ENCODE results near the gene NECAB3. TPM values are rescaled to one million over a fixed set of nuclear protein-coding genes. Genes with fewer than 3 reads are reported as not detected.
"Not testable (repeated sequence)": the region's sequence is repeated elsewhere in the genome, so short reads cannot be mapped to it uniquely, and the experiment has no call there.

Gene NECAB3
- total RNA-seq, 2 donors from 2014 or later, result 47.4 to 59.9 TPM

DNA sequence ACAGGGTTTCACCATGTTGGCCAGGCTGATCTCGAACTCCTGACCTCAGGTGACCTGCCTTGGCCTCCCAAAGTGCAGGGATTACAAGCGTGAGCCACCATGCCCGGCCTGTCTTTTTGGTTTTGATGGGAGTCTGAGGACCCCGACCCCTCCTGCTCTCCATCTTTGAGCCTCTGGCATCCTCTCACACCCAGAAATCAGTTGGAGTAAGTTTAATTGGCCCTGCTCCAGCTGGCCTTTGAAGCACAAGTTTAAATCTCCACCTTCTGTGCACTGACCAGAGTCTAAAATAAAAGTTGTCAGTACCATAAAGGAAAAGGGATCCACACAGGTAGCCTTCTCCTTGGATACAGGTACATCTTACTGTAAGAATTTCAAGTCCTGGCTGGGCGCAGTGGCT, 28.0 kb downstream of the NECAB3 start:
- DNase-seq (no peak), ATAC-seq (no peak)
- intact Hi-C loops (cut with DNase I), result no loop called here

DNA sequence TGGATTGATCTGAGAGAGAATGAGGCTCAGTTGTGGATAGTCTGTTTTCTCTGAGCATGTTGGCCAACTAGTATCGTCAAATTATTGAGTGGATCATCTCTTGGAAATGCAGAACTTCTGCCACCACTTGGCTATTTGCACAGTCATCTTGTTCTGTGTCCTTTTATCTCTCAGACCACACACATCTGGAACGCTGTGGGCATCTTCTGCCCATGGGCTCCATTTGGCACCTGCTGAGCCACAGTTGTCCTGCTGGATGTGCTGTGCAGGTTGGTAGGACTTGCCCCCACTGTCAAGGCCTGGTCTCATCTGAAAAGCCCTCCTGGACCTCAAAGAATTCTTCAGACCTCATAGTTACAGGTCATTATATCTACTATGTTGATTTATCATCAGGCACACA, 28.8 kb downstream of the NECAB3 start:
- ATAC-seq (no peak), DNase-seq (no peak)
- intact Hi-C loops (cut with DNase I), result no loop called here

- intact Hi-C loops (cut with DNase I), result no loop called here
- DNase-seq (no peak), ATAC-seq (no peak)
Observed at GRCh38 chr20:33645072-33645358, 29.2 kb downstream of the NECAB3 start.

GRCh38 chr20:33644313-33645071, 29.7 kb downstream of the NECAB3 start:
- DNase-seq, result no peak
- intact Hi-C loops (cut with DNase I), result no loop called here
- no peak for ATAC-seq

- DNase-seq, result no peak
- intact Hi-C loops (cut with DNase I), result no loop called here
- ATAC-seq, result no peak
Observed at GRCh38 chr20:33640287-33640686, 33.9 kb downstream of the NECAB3 start.

DNA sequence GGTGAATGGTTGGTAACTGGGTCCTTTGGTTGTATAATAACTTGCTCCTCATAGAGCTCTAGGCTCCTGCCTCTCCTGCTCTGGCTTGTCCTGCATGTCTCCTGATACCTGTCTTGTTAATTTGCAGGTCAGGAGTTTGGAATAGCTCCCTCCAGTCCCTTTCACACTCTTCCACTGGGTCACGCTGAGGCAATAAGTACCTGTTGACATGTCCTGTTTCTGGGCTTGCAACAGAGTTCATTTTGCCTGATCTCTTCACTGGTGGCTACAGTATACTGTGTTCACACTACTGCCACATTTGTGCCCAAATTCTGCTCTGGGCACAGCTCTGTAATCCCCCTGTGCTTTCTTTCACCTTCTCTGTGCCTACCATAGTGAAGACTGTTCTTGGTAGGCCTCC, 37.5 kb downstream of the NECAB3 start:
- DNase-seq (no peak), ATAC-seq (no peak)
- intact Hi-C loops (cut with DNase I), result no loop called here

DNA sequence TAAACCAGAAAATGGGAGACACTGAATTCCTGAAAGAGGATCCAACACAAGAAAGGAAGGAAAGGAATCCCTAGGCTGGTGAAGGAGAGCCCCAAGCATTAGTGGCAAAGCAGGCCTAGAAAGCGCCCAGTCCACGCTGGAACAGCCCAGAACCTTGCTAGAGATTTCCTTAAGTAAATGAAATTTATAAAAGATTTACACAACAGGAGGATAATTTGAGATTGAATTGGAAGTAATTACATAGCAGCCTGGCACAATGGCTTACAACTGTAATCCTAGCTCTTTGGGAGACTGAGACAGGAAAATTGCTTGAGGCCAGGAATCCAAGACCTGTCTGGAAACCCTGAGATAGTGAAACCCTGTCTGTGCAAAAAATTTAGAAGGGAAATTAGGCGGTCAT, 38.9 kb downstream of the NECAB3 start:
- intact Hi-C loops (cut with DNase I), result no loop called here
- DNase-seq (no peak), ATAC-seq (no peak)

DNA sequence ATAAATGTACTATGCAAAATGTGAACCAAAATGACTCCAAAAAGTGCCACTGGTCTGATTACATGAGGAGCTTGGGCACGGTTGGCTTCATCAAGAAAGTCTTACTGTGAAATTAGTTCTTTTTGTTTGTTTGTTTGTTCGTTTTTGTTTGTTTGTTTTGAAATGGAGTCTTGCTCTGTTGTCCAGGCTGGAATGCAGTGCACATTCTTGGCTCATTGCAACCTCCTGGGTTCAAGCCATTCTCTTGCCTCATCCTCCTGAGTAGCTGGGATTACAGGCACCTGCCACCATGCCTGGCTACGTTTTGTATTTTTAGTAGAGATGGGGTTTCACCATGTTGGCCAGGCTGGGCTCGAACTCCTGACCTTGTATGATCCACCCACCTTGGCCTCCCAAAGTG, 42.3 kb downstream of the NECAB3 start:
- ATAC-seq, DNase-seq: not testable (repeated sequence)

GRCh38 chr20:33630507-33630906, 43.7 kb downstream of the NECAB3 start:
- no peak for DNase-seq
- intact Hi-C loops (cut with DNase I), result no loop called here
- no peak for ATAC-seq

More for the DNA sequence above, 42.3 kb downstream of the NECAB3 start:
- intact Hi-C loops (cut with DNase I), result not testable (repeated sequence)

DNA sequence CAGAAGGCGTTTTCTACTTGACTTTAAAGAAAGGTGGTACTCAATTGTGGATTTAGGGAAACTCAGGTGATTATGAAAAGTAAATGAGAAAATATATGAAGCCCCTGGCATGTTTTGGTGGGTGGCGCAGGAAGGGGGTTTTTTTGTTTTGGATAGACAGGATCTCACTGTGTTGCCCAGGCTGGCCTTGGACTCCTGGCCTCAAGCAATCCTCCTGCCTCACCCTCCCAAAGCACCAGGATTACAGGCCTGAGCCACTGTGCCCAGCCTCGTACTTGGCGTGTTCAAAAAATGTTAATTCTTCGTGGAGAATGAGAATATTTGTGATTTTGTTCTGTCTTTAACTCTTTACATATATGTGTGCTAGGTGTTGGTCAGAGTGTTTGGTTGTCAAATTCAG, 44.2 kb downstream of the NECAB3 start:
- ATAC-seq (no peak), DNase-seq (no peak)
- intact Hi-C loops (cut with DNase I), result no loop called here

DNA sequence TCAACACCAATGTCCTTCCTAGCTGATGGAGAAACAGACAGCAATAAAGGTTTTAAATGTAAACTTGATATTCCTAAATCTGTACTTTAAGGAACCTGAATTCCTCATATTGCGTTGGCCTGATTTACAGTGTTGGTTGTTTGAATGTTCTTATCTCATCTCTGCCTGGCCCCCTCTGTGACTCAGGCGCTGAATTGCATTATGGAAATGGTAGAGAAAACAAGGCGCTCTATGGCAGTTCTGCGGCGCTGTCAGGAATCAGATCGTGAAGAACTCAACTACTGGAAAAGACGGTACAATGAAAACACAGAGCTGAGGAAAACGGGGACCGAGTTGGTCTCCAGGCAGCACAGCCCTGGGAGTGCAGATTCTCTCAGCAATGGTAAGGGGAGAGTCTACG, 44.7 kb downstream of the NECAB3 start:
- ATAC-seq, result no peak
- intact Hi-C loops (cut with DNase I), result no loop called here
- no peak for DNase-seq

GRCh38 chr20:33627577-33628216, 46.5 kb downstream of the NECAB3 start:
- DNase-seq (no peak), ATAC-seq (no peak)
- intact Hi-C loops (cut with DNase I), result no loop called here

GRCh38 chr20:33626190-33626589, 48.0 kb downstream of the NECAB3 start:
- DNase-seq (no peak), ATAC-seq (no peak)
- intact Hi-C loops (cut with DNase I), result no loop called here

GRCh38 chr20:33624399-33624798, 49.8 kb downstream of the NECAB3 start:
- intact Hi-C loops (cut with DNase I), result no loop called here
- DNase-seq, result no peak
- ATAC-seq, result no peak

- intact Hi-C loops (cut with DNase I), result no loop called here
- DNase-seq, result no peak
- ATAC-seq, result no peak
Observed at GRCh38 chr20:33622705-33623365, 51.4 kb downstream of the NECAB3 start.

DNA sequence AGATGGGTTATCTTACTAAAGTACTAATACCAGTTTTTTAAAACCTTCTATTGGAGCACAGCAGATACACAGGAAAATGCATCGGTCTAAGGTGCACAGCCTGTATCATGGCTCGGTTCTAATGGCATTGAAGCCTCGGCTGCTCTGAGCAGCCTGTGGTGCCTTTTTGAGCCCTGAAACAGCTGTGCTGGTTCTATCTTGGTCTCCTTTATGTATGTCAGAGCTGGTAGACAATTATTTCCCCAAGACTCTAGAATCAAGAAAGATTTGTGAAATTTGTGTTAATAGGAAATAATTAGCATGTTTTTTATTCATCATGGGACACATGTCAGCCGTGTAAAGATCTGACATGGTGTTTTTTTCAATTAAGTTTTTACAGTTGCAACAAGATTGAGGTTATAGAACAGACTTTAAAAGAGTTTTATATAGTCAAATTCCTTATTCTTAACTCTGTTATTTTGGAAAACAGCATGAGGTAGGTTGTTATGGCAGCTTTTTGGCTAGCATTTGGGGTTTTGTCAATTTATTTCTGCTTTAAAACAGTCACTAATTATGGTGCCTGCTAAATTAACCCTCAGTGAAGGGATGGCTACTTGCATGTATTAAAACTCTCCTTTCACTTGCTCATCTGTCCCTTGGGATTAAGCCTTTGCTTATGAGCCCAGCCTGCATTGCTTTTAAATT, 52.4 kb downstream of the NECAB3 start:
- intact Hi-C loops (cut with DNase I), result no loop called here
- DNase-seq, result no peak
- no peak for ATAC-seq

GRCh38 chr20:33612001-33612400, 62.2 kb downstream of the NECAB3 start:
- no peak for DNase-seq
- intact Hi-C loops (cut with DNase I), result no loop called here
- no peak for ATAC-seq

- ATAC-seq, result no peak
- DNase-seq, result no peak
- intact Hi-C loops (cut with DNase I), result no loop called here
Observed at GRCh38 chr20:33611106-33611505, 63.1 kb downstream of the NECAB3 start.

DNA sequence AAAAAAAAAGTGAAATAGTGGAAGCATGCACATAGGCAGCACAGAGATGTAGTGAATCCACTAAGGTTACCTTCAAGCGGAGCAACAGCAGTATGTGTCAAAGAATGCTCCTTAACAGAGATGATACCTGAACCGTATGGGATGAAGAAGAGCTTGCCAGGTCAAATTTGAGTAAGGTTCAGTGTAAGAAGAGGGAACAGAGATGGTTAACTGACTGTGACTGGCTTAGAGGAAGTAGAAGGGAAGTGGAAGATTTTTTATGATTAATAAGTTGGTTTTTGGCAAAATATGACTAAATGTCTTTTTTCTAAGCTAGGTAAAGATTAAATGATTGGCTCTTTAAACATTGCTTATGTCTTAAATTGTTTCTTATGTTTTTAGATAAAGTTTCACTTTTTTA, 64.7 kb downstream of the NECAB3 start:
- intact Hi-C loops (cut with DNase I), result no loop called here
- ATAC-seq (no peak), DNase-seq (no peak)
